ENCODE data around the gene CSNK1A1L.

The CSNK1A1L gene

DNA sequence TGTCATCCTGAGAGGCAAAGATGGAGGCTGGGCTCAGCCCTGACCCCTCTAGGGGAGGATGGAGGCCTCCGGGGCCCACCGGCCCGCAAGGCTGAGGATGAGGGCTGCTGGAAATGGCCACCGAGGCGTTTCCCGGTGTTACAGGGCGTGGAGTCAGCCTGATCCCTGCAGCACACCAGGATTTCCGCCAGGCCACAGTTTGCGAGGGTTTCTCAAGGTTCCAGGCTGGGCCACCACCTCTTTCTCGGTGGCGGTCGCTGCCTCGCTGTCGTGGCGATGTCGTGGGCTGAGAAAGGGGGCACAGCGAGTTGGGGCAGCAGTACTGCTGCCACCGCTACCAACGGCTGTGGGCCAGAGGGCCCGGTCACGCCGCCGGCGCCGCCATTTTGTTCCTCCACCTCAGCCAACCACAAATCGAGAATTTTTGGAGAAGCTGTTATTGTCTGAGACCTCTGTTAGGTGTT, at the start of gene CSNK1A1L:
CSNK1A1L (minus strand) TSS at position 414 of the 464 bp plus-strand sequence; CDS start at position 6, 408 bp downstream.
- TF ChIP-seq, protein P1, sequence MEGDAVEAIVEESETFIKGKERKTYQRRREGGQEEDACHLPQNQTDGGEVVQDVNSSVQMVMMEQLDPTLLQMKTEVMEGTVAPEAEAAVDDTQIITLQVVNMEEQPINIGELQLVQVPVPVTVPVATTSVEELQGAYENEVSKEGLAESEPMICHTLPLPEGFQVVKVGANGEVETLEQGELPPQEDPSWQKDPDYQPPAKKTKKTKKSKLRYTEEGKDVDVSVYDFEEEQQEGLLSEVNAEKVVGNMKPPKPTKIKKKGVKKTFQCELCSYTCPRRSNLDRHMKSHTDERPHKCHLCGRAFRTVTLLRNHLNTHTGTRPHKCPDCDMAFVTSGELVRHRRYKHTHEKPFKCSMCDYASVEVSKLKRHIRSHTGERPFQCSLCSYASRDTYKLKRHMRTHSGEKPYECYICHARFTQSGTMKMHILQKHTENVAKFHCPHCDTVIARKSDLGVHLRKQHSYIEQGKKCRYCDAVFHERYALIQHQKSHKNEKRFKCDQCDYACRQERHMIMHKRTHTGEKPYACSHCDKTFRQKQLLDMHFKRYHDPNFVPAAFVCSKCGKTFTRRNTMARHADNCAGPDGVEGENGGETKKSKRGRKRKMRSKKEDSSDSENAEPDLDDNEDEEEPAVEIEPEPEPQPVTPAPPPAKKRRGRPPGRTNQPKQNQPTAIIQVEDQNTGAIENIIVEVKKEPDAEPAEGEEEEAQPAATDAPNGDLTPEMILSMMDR (IDR thresholded peaks at IDR 0.05; ENCODE audit: borderline replicate concordance, control extremely low read depth, extremely low read depth, insufficient read depth, missing control alignments), result no peak
- DNase-seq (ENCODE audit: low spot score), result no peak
- in situ Hi-C loops (cut with MboI; ENCODE audit: low sequenced_read_pairs, unreplicated experiment), result loop anchor here (25.0 kb wide), 1 partner anchor 482 kb away; the partner anchor contains the start of gene POSTN

DNA sequence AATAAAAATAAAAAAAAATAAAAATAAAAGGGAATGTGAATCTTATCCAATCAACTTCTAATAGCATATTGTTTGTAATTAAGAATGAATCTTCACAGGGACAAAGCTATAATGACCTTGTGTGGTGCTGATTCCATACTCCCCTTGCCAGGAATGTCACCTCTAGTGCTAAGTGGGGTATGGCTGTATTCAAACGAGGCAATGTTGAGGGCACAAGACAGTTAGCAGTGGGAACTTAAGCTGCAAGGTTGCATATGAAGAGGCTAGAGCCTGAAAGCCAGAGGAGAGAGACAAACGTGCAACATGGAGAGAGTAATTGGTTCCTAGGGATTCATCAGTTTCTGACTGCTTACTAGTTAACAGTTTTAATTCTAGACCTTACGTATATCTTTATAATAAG, 43.9 kb upstream of the CSNK1A1L start:
- in situ Hi-C loops (cut with MboI; ENCODE audit: low sequenced_read_pairs, unreplicated experiment), result no loop called here
- TF ChIP-seq, protein P1 (IDR thresholded peaks at IDR 0.05; ENCODE audit: borderline replicate concordance, control extremely low read depth, extremely low read depth, insufficient read depth, missing control alignments), result no peak
- DNase-seq (ENCODE audit: low spot score), result no peak

DNA sequence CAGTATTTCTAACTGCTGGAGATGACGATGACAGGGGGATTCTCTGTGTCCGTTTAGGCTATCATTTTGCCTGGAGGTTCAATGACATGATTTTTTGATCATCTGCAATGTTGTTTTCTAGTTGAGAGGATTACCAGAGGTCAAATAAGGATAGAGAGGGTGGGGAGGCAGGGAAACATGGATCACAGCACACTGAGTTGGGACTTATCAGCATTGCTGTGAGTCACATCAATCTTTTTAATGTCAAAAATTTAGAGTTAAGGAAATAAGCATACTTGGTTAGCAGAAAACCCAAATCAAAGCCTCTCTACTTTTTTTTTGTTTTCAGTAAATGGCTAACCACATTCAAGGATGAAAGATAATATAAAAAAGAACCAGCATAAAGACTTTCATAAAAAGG, 43.0 kb upstream of the CSNK1A1L start:
- no peak for DNase-seq (ENCODE audit: low spot score)
- TF ChIP-seq, protein P1 (IDR thresholded peaks at IDR 0.05; ENCODE audit: borderline replicate concordance, control extremely low read depth, extremely low read depth, insufficient read depth, missing control alignments), result no peak
- in situ Hi-C loops (cut with MboI; ENCODE audit: low sequenced_read_pairs, unreplicated experiment), result no loop called here

DNA sequence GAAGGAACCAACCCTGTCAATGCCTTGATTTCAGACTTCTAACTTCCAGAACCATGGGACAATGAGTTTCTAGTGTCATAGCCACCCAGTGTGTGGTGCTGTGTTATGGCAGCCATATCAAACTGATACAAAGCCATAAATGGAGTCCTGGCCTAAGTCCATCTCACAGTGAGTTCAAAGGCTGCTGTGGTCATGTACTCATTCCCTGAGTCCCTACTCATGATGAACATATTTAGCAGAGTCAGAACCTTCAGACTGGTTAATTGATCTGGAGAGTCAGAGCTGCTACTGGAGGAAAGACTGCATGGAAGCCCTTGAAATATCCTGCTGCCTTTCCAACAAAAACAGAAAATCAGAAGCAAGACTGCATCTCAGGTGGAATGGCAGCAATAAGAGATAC, 39.2 kb upstream of the CSNK1A1L start:
- TF ChIP-seq, protein P1 (IDR thresholded peaks at IDR 0.05; ENCODE audit: borderline replicate concordance, control extremely low read depth, extremely low read depth, insufficient read depth, missing control alignments), result no peak
- no peak for DNase-seq (ENCODE audit: low spot score)
- in situ Hi-C loops (cut with MboI; ENCODE audit: low sequenced_read_pairs, unreplicated experiment), result no loop called here

DNA sequence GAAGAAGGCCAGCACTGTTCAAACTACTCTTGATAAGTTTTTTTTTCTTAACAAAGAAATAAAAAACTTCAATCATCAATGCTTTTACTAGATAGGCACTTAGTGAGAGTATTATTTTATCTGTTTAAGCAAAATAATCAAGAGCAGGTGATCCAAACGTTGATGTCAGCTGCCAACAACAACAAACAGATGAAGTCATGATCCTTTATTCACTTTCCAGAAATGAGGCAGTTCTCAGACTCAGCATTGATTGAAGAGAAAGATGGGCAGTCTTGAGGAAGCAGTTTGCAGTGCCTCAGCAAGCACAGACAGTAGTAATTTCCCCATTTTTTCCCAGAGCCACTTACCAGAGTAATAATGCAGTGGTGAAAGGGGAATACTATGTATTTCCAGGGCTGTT, 38.4 kb upstream of the CSNK1A1L start:
- TF ChIP-seq, protein P1 (IDR thresholded peaks at IDR 0.05; ENCODE audit: borderline replicate concordance, control extremely low read depth, extremely low read depth, insufficient read depth, missing control alignments), result no peak
- DNase-seq (ENCODE audit: low spot score), result no peak
- in situ Hi-C loops (cut with MboI; ENCODE audit: low sequenced_read_pairs, unreplicated experiment), result no loop called here

DNA sequence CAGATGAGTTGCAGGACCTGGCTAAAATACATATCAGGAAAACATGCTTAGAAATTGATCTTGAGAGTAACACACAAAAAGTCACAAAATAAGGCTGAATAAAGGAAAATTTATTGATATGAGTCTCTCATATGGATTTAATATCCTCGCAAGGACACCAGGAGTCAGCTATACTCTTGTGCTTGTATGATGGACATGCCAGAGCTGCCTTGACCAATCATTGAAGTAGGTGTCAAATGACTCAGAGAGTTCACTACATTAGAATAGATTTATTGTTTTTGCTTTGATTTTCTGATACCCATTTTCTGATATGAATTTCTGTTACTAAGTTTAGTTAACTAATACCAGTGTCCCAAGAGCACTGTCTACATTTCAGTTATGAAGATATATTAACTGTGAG, 37.4 kb upstream of the CSNK1A1L start:
- in situ Hi-C loops (cut with MboI; ENCODE audit: low sequenced_read_pairs, unreplicated experiment), result no loop called here
- DNase-seq (ENCODE audit: low spot score), result no peak
- TF ChIP-seq, protein P1 (IDR thresholded peaks at IDR 0.05; ENCODE audit: borderline replicate concordance, control extremely low read depth, extremely low read depth, insufficient read depth, missing control alignments), result no peak

All from GM13976 (cell line).